ENCODE measurements around the gene DEXI.

Gene DEXI

GRCh38 chr16:10885246-10885645 is 57.0 kb downstream of the DEXI start:
- no peak for DNase-seq

- no peak for DNase-seq
Measured at GRCh38 chr16:10883004-10883403, 59.3 kb downstream of the DEXI start.

- no peak for DNase-seq
Measured at GRCh38 chr16:10881479-10882030, 60.7 kb downstream of the DEXI start.

- DNase-seq = no peak
Measured at GRCh38 chr16:10880594-10881452, 61.4 kb downstream of the DEXI start.

DNA sequence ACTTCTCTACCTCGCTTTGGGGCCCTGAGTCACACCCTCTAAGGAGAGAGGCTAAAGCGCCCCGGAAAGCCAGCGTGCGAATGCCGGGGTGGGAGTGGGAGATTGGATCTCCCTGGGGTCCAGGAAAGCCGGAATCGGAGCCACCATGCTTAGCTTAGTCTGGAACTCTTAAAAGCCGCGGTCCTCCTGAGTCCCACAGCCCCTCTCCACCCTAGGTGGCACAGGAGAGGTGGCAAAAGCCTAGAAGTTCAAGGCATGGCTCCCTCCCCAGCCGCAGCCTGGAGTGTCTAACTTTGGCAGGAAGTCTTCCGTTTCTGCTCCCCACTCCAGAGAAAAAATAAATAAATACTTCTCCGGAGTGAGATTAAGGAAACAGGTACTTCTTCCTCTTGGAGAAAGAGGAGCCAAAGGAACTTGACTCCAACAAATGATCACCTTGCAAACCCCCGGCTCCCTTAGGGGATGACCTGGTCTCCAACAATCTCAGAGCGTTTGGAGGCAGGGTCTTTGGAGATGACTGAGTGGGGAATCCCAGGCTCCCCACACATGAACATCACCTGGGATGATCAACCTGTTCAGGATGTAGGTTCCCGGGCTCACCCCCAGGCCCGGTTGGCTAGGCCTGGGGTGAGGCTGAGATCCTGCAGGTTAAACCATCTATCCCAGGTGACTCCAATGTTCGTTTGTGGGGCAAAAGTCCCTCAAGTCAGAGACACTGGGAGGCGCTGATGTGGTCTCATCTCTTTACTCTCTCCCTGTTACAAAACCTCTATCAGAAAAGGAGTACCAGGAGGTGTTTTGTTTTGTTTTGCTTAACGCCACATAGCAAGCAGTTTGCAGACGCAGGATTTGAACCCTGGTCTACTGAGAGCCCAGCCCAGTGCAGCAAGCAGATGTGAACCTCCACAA is 62.3 kb downstream of the DEXI start:
- no peak for DNase-seq

Data from activated CD8-positive, alpha-beta memory T cell treated with anti-CD3 and anti-CD28 coated beads for 24 hours (primary cell).